Tibial artery (tissue), 4 donors: ENCODE measurements around the gene CRNN.

Experiments used
- DNase-seq, 2 donors: peaks; one replicate each; pipeline ENCODE4 v3.0.0-alpha.2; 2019
- H3K27ac ChIP-seq, 2 donors: fragments of 200-600 bp; sonication (generic) in 1 of 2; 1 replicate in 1 of 2; 2 replicates in 1 of 2; pipeline ENCODE4 v1.5.1; 2018 to 2019; ENCODE audit warnings: mild to moderate bottlenecking in 1 of 2
- H3K27me3 ChIP-seq, 2 donors: fragments of 200-600 bp; sonication (generic) in 1 of 2; one replicate each; pipeline versions ENCODE4 v1.5.1 to v1.6.0; 2016 to 2019
- H3K36me3 ChIP-seq, 3 donors: fragments of 200-600 bp; sonication (generic) in 2 of 3; one replicate each; pipeline ENCODE4 v1.5.1; 2016 to 2019; ENCODE audit warnings: mild to moderate bottlenecking in 2 of 3
- H3K4me1 ChIP-seq, 4 donors: fragments of 200-600 bp; sonication (generic) in 2 of 4; 1 replicate in 3 of 4; 2 replicates in 1 of 4; pipeline ENCODE4 v1.5.1; 2016 to 2019
- H3K4me3 ChIP-seq, 2 donors: fragments of 200-600 bp; sonication (generic) in 1 of 2; 1 replicate in 1 of 2; 2 replicates in 1 of 2; pipeline ENCODE4 v1.5.1; 2018 to 2019; ENCODE audit warnings: mild to moderate bottlenecking in 2 of 2
- H3K9me3 ChIP-seq, 3 donors: fragments of 200-600 bp; sonication (generic) in 1 of 3; one replicate each; pipeline ENCODE4 v1.5.1; 2016 to 2019
- intact Hi-C: fragments of 100-400 bp; cut with DNase I; formaldehyde crosslinking; loops from one replicate; pipeline ENCODE4 v1.15.0; 2023; ENCODE audit warnings: low total_unique reads
- TF ChIP-seq, protein P1 (sequence below), 2 experiments: fragments of 200-600 bp in 1 of 2; fragments of 450-650 bp in 1 of 2; IDR thresholded peaks; one replicate each; pipeline ENCODE4 v1.5.1; 2017 to 2019; ENCODE audit warnings: antibody characterized with exemption in 2 of 2, mild to moderate bottlenecking in 1 of 2, moderate library complexity in 1 of 2

CRNN gene

DNA sequence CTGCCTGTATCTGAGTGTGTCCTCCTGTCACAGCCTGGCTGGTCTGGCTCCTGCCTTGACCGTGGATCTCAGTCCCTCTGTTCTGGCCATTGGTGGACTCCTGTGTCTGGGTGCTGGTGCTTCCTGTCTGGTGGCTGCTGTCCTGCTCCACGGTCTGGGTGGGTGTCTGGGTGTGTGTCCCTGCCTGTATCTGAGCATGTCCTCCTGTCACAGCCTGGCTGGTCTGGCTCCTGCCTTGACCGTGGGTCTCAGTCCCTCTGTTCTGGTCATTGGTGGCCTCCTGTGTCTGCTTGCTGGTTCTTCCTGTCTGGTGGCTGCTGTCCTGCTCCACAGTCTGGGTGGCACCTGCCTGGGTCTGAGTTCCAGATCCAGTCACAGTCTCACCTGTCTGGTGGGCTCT is 4.0 kb downstream of the CRNN start:
- H3K27me3 ChIP-seq = no peaks in the 10 kb centered on the region

DNA sequence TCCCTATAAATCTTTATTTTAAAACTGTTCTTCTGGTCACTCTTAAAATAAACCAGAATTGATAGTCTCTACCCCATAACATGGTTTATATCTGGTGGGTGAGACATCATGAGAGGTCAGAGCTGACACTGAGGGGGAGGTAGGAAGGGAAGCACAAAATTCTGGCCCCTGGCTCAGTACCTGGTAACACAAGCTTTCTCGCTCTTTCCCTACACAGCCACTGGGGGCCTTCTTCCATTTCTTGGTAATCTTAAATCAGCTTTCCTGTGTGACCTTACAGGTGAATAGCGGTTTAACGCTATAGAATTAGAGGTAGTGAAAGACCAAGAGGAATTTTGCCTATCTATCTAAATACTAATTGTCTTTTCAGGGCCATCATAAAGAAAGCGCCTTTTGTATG is 5.4 kb downstream of the CRNN start:
- TF ChIP-seq, protein P1, sequence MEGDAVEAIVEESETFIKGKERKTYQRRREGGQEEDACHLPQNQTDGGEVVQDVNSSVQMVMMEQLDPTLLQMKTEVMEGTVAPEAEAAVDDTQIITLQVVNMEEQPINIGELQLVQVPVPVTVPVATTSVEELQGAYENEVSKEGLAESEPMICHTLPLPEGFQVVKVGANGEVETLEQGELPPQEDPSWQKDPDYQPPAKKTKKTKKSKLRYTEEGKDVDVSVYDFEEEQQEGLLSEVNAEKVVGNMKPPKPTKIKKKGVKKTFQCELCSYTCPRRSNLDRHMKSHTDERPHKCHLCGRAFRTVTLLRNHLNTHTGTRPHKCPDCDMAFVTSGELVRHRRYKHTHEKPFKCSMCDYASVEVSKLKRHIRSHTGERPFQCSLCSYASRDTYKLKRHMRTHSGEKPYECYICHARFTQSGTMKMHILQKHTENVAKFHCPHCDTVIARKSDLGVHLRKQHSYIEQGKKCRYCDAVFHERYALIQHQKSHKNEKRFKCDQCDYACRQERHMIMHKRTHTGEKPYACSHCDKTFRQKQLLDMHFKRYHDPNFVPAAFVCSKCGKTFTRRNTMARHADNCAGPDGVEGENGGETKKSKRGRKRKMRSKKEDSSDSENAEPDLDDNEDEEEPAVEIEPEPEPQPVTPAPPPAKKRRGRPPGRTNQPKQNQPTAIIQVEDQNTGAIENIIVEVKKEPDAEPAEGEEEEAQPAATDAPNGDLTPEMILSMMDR (IDR thresholded peaks at IDR 0.05) = no peak
- H3K4me1 ChIP-seq = no peaks in the 10 kb centered on the region
- H3K27me3 ChIP-seq = no peaks in the 10 kb centered on the region
- DNase-seq = no peak
- H3K27ac ChIP-seq = no peak overlapping the region
- intact Hi-C loops = no loop called here
- no peaks in the 10 kb centered on the region for H3K9me3 ChIP-seq
- no peak overlapping the region for H3K4me3 ChIP-seq
- H3K36me3 ChIP-seq = no peaks in the 10 kb centered on the region

More for the DNA sequence above, 4.0 kb downstream of the CRNN start:
- DNase-seq = no peak
- TF ChIP-seq, protein P1 (IDR thresholded peaks at IDR 0.05) = no peak
- Histone ChIP-seq H3K4me1 (no peaks in the 10 kb centered on the region), H3K4me3 (no peak overlapping the region), H3K36me3 (no peaks in the 10 kb centered on the region), H3K27ac (no peak overlapping the region), H3K9me3 (no peaks in the 10 kb centered on the region)
- intact Hi-C loops = no loop called here

DNA sequence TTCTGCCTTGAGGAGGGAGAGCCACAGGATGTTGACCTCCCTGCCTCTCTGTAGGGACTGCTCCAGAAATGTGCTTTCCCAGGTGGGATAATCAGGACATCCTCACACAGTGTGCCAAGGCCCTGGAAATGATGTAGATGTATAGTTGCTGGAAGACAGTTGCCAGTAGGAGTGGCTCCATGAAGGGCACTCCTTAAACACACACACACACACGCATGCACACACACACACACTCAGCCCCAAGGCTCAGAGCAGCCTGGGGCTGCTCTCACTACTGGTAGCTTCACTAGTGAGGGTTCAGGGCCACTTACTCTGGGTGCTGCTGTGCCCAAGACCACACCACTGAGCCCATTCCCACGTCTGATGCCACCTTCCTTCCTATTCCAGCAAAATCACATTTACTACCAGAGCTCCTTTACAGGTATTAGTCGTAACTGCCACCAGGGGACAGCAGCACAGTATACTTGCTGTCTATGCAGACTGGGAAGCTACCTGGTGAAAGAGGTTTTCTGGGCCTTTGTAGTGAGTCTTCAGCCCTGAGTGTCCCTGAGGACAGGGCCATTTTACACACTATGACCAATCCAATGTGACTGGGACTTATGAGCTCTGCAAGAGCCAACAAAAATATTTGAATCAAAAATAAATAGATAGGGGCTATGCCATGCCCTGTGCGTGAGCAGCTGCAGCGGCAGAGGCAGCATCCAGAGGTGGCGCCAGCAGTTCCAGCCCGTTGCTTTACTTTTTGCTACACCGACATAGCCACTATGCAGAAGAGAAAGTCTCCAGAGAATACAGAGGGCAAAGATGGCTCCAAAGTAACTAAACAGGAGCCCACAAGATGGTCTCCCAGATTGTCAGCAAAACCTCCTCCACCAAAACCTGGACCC is 15.0 kb downstream of the CRNN start:
- Histone ChIP-seq H3K36me3 (no peaks in the 10 kb centered on the region), H3K27me3 (no peaks in the 10 kb centered on the region), H3K27ac (no peak overlapping the region), H3K4me3 (no peak overlapping the region), H3K9me3 (no peaks in the 10 kb centered on the region), H3K4me1 (no peaks in the 10 kb centered on the region)
- intact Hi-C loops = no loop called here
- TF ChIP-seq, protein P1 (IDR thresholded peaks at IDR 0.05) = no peak
- DNase-seq = no peak

DNA sequence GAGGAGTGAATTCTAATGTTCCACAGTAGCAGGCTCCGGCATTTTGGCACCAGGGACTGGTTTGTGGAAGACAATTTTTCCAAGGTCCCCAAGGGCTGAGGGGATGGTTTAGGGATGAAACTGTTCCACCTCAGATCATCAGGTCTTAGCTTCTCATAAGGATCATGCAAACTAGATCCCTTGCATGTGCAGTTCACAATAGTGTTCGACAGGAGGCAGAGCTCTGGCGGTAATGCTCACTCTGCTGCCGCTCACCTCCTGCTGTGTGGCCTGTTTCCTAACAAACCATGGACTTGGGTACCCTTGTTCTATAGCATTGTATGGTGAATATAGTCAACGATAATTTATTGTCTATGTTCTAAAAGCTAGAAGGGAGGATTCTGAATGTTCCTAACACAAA is 16.6 kb downstream of the CRNN start:
- DNase-seq = no peak
- intact Hi-C loops = no loop called here

DNA sequence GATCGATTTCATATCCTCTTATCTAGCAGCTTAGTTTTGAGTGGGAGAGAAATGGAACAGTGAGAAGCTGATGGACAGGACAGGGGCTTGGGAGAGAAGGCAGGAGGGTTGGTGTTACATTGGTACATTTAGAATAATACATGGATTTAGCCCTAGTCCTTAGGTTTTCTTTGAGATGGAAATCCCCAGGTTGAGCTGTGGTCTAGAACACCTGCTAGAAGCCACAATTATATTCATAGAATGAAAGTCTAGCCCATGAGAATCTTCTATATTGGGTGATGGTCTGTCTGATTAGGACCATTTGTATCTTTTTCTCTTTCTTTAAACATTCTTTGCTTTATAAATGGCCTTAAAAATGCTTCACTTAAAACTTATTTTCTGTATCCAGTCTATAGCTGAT is 19.9 kb downstream of the CRNN start:
- no peak overlapping the region for H3K4me3 ChIP-seq
- no peaks in the 10 kb centered on the region for H3K36me3 ChIP-seq
- TF ChIP-seq, protein P1 (IDR thresholded peaks at IDR 0.05) = no peak
- no peaks in the 10 kb centered on the region for H3K4me1 ChIP-seq
- no peaks in the 10 kb centered on the region for H3K9me3 ChIP-seq
- H3K27ac ChIP-seq = no peak overlapping the region
- DNase-seq = no peak
- intact Hi-C loops = no loop called here
- no peaks in the 10 kb centered on the region for H3K27me3 ChIP-seq

More for the DNA sequence above, 16.6 kb downstream of the CRNN start:
- Histone ChIP-seq H3K36me3 (no peaks in the 10 kb centered on the region), H3K4me1 (no peaks in the 10 kb centered on the region), H3K4me3 (no peak overlapping the region), H3K27me3 (no peaks in the 10 kb centered on the region), H3K27ac (no peak overlapping the region), H3K9me3 (no peaks in the 10 kb centered on the region)
- TF ChIP-seq, protein P1 (IDR thresholded peaks at IDR 0.05) = no peak
